Measurements from ENCODE around the gene GAB2.
"Not testable (repeated sequence)": the region's sequence is repeated elsewhere in the genome, so short reads cannot be mapped to it uniquely, and the experiment has no call there.

GAB2 gene

GRCh38 chr11:78295991-78296930 lies 121.4 kb downstream of the GAB2 start:
- no peak for DNase-seq
- Histone ChIP-seq H3K27me3 (replicated peaks in 2 of 5; ENCODE audit: control insufficient read depth in 4 of 5, insufficient read depth in 5 of 5, low read length in 4 of 5) (no peaks in the 10 kb centered on the region), H3K4me3 (ENCODE audit: control insufficient read depth in 1 of 7, extremely low read depth in 1 of 7, insufficient read depth in 4 of 7, low read depth in 2 of 7, low read length in 6 of 7) (no peak overlapping the region), H3K9me3 (ENCODE audit: control extremely low read depth in 1 of 5, control insufficient read depth in 4 of 5, insufficient read depth in 2 of 5, low read depth in 1 of 5, low read length in 4 of 5) (peaks cover 0 to 3% (median 0%) of the 10 kb centered on the region in 5 experiments), H3K4me1 (ENCODE audit: control extremely low read depth in 1 of 4, control insufficient read depth in 4 of 4, insufficient read depth in 4 of 4, low read length in 3 of 4) (peaks cover 4 to 26% (median 13%) of the 10 kb centered on the region in 4 experiments), H3K27ac (ENCODE audit: insufficient read depth in 1 of 2, low read depth in 1 of 2, low read length in 2 of 2, poor library complexity in 1 of 2, severe bottlenecking in 2 of 2) (peak overlapping the region in 1 of 2 experiments; percentile 3), H3K36me3 (ENCODE audit: control insufficient read depth in 4 of 4, insufficient read depth in 4 of 4, low read length in 3 of 4) (peaks cover 0 to 5% (median 1%) of the 10 kb centered on the region in 4 experiments)
- ChIA-PET CTCF (no interaction called here), POLR2A (no interaction called here)
- WGBS (ENCODE audit: insufficient coverage), result 98% methylated on average over 6 of the region's 8 CpGs

DNA sequence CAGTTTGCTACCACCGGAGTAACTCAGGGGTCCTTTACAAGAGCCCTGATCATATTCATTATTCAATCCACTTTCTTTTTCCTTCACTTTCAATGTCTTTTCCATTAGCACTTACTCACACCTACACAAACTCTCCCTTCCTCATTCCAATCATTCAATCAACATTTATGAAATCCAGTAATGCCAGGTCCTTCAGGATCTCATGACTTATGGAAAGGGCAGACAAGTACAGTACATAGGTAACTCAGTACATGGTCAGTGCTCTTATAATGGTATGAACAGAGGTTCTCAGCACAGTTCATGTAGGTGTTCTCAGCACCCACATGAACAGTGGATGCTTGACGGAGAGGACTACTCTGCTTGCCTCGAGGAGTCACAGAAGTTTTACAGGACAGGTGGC lies 122.3 kb downstream of the GAB2 start:
- H3K27me3 ChIP-seq (replicated peaks in 2 of 5; ENCODE audit: control insufficient read depth in 4 of 5, insufficient read depth in 5 of 5, low read length in 4 of 5), result no peaks in the 10 kb centered on the region
- H3K4me1 ChIP-seq (ENCODE audit: control extremely low read depth in 1 of 4, control insufficient read depth in 4 of 4, insufficient read depth in 4 of 4, low read length in 3 of 4), result peaks cover 4 to 32% (median 15%) of the 10 kb centered on the region in 4 experiments
- 98% methylated on average over 3 of the region's 3 CpGs for WGBS (ENCODE audit: insufficient coverage)
- no peak for DNase-seq
- peaks cover 0 to 5% (median 1%) of the 10 kb centered on the region in 4 experiments for H3K36me3 ChIP-seq (ENCODE audit: control insufficient read depth in 4 of 4, insufficient read depth in 4 of 4, low read length in 3 of 4)
- H3K27ac ChIP-seq (ENCODE audit: insufficient read depth in 1 of 2, low read depth in 1 of 2, low read length in 2 of 2, poor library complexity in 1 of 2, severe bottlenecking in 2 of 2), result no peak overlapping the region
- H3K9me3 ChIP-seq (ENCODE audit: control extremely low read depth in 1 of 5, control insufficient read depth in 4 of 5, insufficient read depth in 2 of 5, low read depth in 1 of 5, low read length in 4 of 5), result peaks cover 0 to 3% (median 0%) of the 10 kb centered on the region in 5 experiments
- no peak overlapping the region for H3K4me3 ChIP-seq (ENCODE audit: control insufficient read depth in 1 of 7, extremely low read depth in 1 of 7, insufficient read depth in 4 of 7, low read depth in 2 of 7, low read length in 6 of 7)
- CTCF ChIA-PET, result no interaction called here
- POLR2A ChIA-PET, result no interaction called here

- POLR2A ChIA-PET, CTCF ChIA-PET: not testable (repeated sequence)
Observed at GRCh38 chr11:78294100-78294499, 123.5 kb downstream of the GAB2 start.

DNA sequence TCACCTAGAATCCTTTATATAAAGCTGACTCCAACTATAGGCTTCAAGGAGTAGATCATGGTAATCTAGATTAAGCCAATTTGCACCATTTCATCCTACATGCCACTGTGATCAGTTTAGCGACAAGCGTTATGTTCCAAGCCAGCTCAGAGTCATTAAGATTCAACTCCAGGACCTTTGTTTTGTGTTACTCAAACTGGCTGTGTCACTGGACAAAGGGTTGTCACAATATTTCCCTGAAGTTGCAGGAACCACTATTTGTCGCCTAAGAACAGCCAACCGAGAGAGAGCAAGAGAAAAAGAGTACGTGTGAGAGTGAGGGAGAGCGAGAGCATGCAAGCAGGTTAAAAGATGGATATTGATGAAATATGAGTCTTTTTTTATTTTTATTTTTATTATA lies 124.1 kb downstream of the GAB2 start:
- Histone ChIP-seq H3K4me1 (ENCODE audit: control extremely low read depth in 1 of 4, control insufficient read depth in 4 of 4, insufficient read depth in 4 of 4, low read length in 3 of 4) (peaks cover 9 to 43% (median 21%) of the 10 kb centered on the region in 4 experiments), H3K4me3 (ENCODE audit: control insufficient read depth in 1 of 7, extremely low read depth in 1 of 7, insufficient read depth in 4 of 7, low read depth in 2 of 7, low read length in 6 of 7) (no peak overlapping the region), H3K9me3 (ENCODE audit: control extremely low read depth in 1 of 5, control insufficient read depth in 4 of 5, insufficient read depth in 2 of 5, low read depth in 1 of 5, low read length in 4 of 5) (peaks cover 0 to 3% (median 0%) of the 10 kb centered on the region in 5 experiments), H3K27ac (ENCODE audit: insufficient read depth in 1 of 2, low read depth in 1 of 2, low read length in 2 of 2, poor library complexity in 1 of 2, severe bottlenecking in 2 of 2) (peak overlapping the region in 1 of 2 experiments; percentile 69), H3K27me3 (replicated peaks in 2 of 5; ENCODE audit: control insufficient read depth in 4 of 5, insufficient read depth in 5 of 5, low read length in 4 of 5) (no peaks in the 10 kb centered on the region), H3K36me3 (ENCODE audit: control insufficient read depth in 4 of 4, insufficient read depth in 4 of 4, low read length in 3 of 4) (peaks cover 0 to 5% (median 1%) of the 10 kb centered on the region in 4 experiments)
- CTCF ChIA-PET, result no interaction called here
- DNase-seq, result no peak
- POLR2A ChIA-PET, result no interaction called here
- WGBS (ENCODE audit: insufficient coverage), result 90% methylated on average over 4 of the region's 6 CpGs

More at GRCh38 chr11:78294100-78294499, 123.5 kb downstream of the GAB2 start:
- not testable (repeated sequence) for H3K36me3 ChIP-seq (ENCODE audit: control insufficient read depth in 4 of 4, insufficient read depth in 4 of 4, low read length in 3 of 4); H3K9me3 ChIP-seq (ENCODE audit: control extremely low read depth in 1 of 5, control insufficient read depth in 4 of 5, insufficient read depth in 2 of 5, low read depth in 1 of 5, low read length in 4 of 5); H3K27me3 ChIP-seq (replicated peaks in 2 of 5; ENCODE audit: control insufficient read depth in 4 of 5, insufficient read depth in 5 of 5, low read length in 4 of 5); H3K27ac ChIP-seq (ENCODE audit: insufficient read depth in 1 of 2, low read depth in 1 of 2, low read length in 2 of 2, poor library complexity in 1 of 2, severe bottlenecking in 2 of 2); H3K4me3 ChIP-seq (ENCODE audit: control insufficient read depth in 1 of 7, extremely low read depth in 1 of 7, insufficient read depth in 4 of 7, low read depth in 2 of 7, low read length in 6 of 7); DNase-seq
- H3K4me1 ChIP-seq (ENCODE audit: control extremely low read depth in 1 of 4, control insufficient read depth in 4 of 4, insufficient read depth in 4 of 4, low read length in 3 of 4), result peaks cover 9 to 39% (median 19%) of the 10 kb centered on the region in 4 experiments
- 100% methylated on average over 2 of the region's 5 CpGs for WGBS (ENCODE audit: insufficient coverage)

DNA sequence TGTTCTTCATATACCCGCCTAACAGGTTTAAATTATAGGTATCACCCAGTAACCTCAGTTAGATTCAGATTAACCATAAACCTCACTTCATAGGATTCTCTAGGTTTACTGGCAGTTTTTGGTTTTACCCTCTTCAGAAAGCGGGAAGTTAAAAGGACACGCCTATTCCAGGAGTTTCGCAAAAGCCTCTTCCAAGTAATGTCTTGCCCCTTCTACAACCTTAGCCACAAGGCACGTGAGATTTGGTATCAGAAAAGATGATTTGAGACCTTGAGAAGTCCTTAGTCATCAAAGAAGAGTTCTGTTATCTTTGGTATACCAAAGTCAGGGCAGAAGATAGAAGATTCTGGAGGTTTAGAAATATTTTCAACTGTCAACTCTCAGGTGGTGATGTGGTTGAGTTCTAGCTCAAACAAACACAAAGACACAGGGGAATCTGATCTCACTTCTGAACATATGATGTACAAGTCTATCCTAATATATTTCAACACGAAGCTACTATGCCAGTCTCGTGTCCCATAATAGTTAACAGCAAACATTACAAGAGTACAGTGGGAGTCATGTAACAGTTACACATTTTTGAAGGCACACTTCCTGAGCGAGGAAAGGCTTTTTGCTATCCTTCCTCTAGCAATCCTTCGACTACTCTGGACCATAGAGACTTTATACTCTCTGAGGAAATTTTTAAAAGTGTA lies 125.4 kb downstream of the GAB2 start:
- WGBS (ENCODE audit: insufficient coverage), result 54% methylated on average over 3 of the region's 9 CpGs
- DNase-seq, result peak; percentile 36 to 71 (median 70)
- Histone ChIP-seq H3K4me1 (ENCODE audit: control extremely low read depth in 1 of 4, control insufficient read depth in 4 of 4, insufficient read depth in 4 of 4, low read length in 3 of 4) (peaks cover 9 to 43% (median 23%) of the 10 kb centered on the region in 4 experiments), H3K36me3 (ENCODE audit: control insufficient read depth in 4 of 4, insufficient read depth in 4 of 4, low read length in 3 of 4) (peaks cover 0 to 5% (median 1%) of the 10 kb centered on the region in 4 experiments), H3K4me3 (ENCODE audit: control insufficient read depth in 1 of 7, extremely low read depth in 1 of 7, insufficient read depth in 4 of 7, low read depth in 2 of 7, low read length in 6 of 7) (no peak overlapping the region), H3K9me3 (ENCODE audit: control extremely low read depth in 1 of 5, control insufficient read depth in 4 of 5, insufficient read depth in 2 of 5, low read depth in 1 of 5, low read length in 4 of 5) (peaks cover 0 to 5% (median 0%) of the 10 kb centered on the region in 5 experiments), H3K27ac (ENCODE audit: insufficient read depth in 1 of 2, low read depth in 1 of 2, low read length in 2 of 2, poor library complexity in 1 of 2, severe bottlenecking in 2 of 2) (peak overlapping the region in 1 of 2 experiments; percentile 69), H3K27me3 (replicated peaks in 2 of 5; ENCODE audit: control insufficient read depth in 4 of 5, insufficient read depth in 5 of 5, low read length in 4 of 5) (no peaks in the 10 kb centered on the region)
- ChIA-PET CTCF (interaction anchor here (1.0 to 1.4 kb wide), 4 partner anchors 10 to 64 kb away, joined by 3 to 4 read pairs (median 4); no protein-coding TSS in a partner anchor), POLR2A (no interaction called here)

DNA sequence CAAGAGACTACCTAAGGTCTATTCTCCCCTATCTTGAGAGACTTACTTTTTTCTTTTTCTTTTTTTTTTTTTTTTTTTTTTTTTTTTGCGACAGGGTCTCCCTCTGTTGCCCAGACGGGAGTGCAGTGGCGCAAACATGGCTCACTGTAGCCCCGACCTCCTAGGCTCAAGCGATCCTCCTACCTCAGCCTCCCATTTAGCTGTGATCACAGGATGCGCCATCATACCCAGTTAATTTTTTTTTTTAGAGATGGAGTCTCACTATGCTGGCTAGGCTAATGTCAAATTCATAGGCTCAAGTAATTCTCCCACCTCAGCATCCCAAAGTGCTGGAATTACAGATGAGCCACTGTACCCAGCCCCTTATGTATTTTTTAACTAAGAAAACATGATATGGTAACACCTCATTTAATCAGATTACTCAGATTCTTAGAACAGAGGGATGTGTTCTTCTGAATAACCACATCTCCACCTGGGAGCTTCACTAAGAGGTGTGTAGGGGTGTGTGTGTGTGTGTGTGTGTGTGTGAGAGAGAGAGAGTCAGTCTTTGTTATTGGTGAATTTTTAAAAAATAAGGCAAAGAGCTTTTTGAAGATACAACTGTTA lies 126.0 kb downstream of the GAB2 start:
- ChIA-PET CTCF (interaction anchor here (1.0 to 1.4 kb wide), 4 partner anchors 10 to 65 kb away, joined by 3 to 4 read pairs (median 4); no protein-coding TSS in a partner anchor), POLR2A (interaction anchor here (0.6 kb wide), 1 partner anchor 8 kb away, joined by 4 read pairs; no protein-coding TSS in a partner anchor)
- DNase-seq, result no peak
- H3K9me3 ChIP-seq (ENCODE audit: control extremely low read depth in 1 of 5, control insufficient read depth in 4 of 5, insufficient read depth in 2 of 5, low read depth in 1 of 5, low read length in 4 of 5), result peaks cover 0 to 5% (median 0%) of the 10 kb centered on the region in 5 experiments
- peaks cover 9 to 43% (median 24%) of the 10 kb centered on the region in 4 experiments for H3K4me1 ChIP-seq (ENCODE audit: control extremely low read depth in 1 of 4, control insufficient read depth in 4 of 4, insufficient read depth in 4 of 4, low read length in 3 of 4)
- WGBS (ENCODE audit: insufficient coverage), result 100% methylated on average over 4 of the region's 6 CpGs
- H3K4me3 ChIP-seq (ENCODE audit: control insufficient read depth in 1 of 7, extremely low read depth in 1 of 7, insufficient read depth in 4 of 7, low read depth in 2 of 7, low read length in 6 of 7), result no peak overlapping the region
- H3K27ac ChIP-seq (ENCODE audit: insufficient read depth in 1 of 2, low read depth in 1 of 2, low read length in 2 of 2, poor library complexity in 1 of 2, severe bottlenecking in 2 of 2), result peak overlapping the region in 1 of 2 experiments; percentile 63
- peaks cover 0 to 5% (median 1%) of the 10 kb centered on the region in 4 experiments for H3K36me3 ChIP-seq (ENCODE audit: control insufficient read depth in 4 of 4, insufficient read depth in 4 of 4, low read length in 3 of 4)
- H3K27me3 ChIP-seq (replicated peaks in 2 of 5; ENCODE audit: control insufficient read depth in 4 of 5, insufficient read depth in 5 of 5, low read length in 4 of 5), result no peaks in the 10 kb centered on the region
